Activated T-cell treated with anti-CD3 and anti-CD28 coated beads, Interleukin-2, amount 50 U/mL, for 4 hours (primary cell): ENCODE measurements around the gene PALM3. TPM values are rescaled to one million over a fixed set of nuclear protein-coding genes. Genes with fewer than 3 reads are reported as not detected.

Experiments used
- ATAC-seq, 2 donors: fragments of 200-7000 bp; cut with Tn5 transposase; one replicate each; pipeline ENCODE4 v1.10.0; 2021
- DNase-seq: peaks from one replicate; pipeline ENCODE4 v3.0.0-alpha.2; 2020
- H3K27me3 Mint-ChIP-seq: one replicate; pipeline ENCODE4 v1.8.0; 2021; ENCODE audit warnings: low read depth, mixed read lengths
- H3K36me3 Mint-ChIP-seq: one replicate; pipeline ENCODE4 v1.8.0; 2022; ENCODE audit warnings: mixed read lengths; ENCODE audit not compliant: insufficient read depth
- H3K4me1 Mint-ChIP-seq: one replicate; pipeline ENCODE4 v1.8.0; 2021; ENCODE audit warnings: low read depth, mixed read lengths
- H3K4me3 Mint-ChIP-seq: one replicate; pipeline ENCODE4 v1.8.0; 2021; ENCODE audit warnings: mild to moderate bottlenecking, moderate library complexity, mixed read lengths
- H3K9me3 Mint-ChIP-seq: one replicate; pipeline ENCODE4 v1.8.0; 2021; ENCODE audit warnings: mixed read lengths
- total RNA-seq, 3 donors: library from RNA; stranded (reverse); gene quantifications; one replicate each; pipeline ENCODE4 v1.2.1, GENCODE V29; 2021

Gene PALM3
- total RNA-seq, 3 donors from 2014 or later: not detected

DNA sequence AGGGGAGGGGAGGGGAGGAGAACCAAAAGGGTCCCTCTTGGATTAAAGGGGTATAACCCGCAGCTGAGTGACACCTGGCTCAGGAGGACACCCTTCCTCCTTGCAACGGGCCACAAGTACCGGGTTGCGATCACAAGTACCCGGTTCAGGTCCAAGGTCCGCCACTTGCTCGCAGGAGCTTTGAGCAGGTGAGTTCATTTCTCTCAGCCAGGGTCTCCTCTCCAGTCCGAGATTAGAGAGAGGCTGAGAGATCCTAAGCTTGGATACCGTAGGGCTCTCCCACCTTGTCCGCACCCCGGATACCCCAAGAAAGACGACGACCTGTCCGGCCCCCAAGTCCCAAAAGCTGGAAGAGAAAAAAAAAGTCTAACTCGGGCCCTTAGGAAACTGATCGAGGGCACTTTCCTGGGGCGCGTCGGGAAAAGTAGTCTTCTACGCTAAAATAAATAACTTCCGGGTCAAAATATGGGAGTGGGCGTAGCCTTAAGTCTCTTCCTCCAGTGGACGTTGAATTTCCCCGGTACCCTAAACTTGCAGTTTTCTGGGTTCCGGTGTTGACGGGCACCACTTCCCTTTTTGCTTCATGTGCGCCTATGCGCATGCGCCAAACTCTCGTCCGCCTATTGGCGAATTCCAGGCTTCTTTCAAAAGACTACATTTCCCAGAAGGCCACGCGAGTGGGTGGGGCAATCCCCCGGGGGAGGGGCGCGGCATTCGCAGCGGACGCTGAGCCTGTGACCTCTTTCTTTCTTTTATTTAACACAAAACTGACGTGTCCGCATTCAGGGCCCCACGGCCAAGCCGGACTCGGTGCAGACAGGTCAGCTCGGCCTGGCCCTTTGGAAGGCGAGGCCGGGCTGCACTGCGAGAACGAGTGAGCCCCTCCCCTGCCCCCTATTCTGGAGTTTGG is 19.3 kb upstream of the PALM3 start:
- Mint-ChIP-seq H3K4me3 (peak overlapping the region; percentile 90), H3K36me3 (no peaks in the 10 kb centered on the region), H3K9me3 (no peaks in the 10 kb centered on the region), H3K27me3 (no peaks in the 10 kb centered on the region), H3K4me1 (peaks cover 12% of the 10 kb centered on the region)
- DNase-seq (peak; percentile 99), ATAC-seq (peak; percentile 95)

- Mint-ChIP-seq H3K27me3 (no peaks in the 10 kb centered on the region), H3K36me3 (no peaks in the 10 kb centered on the region), H3K4me3 (no peak overlapping the region), H3K4me1 (peaks cover 28% of the 10 kb centered on the region), H3K9me3 (no peaks in the 10 kb centered on the region)
- no peak for ATAC-seq
- no peak for DNase-seq
Measured at GRCh38 chr19:14078411-14078810, 16.5 kb upstream of the PALM3 start.

DNA sequence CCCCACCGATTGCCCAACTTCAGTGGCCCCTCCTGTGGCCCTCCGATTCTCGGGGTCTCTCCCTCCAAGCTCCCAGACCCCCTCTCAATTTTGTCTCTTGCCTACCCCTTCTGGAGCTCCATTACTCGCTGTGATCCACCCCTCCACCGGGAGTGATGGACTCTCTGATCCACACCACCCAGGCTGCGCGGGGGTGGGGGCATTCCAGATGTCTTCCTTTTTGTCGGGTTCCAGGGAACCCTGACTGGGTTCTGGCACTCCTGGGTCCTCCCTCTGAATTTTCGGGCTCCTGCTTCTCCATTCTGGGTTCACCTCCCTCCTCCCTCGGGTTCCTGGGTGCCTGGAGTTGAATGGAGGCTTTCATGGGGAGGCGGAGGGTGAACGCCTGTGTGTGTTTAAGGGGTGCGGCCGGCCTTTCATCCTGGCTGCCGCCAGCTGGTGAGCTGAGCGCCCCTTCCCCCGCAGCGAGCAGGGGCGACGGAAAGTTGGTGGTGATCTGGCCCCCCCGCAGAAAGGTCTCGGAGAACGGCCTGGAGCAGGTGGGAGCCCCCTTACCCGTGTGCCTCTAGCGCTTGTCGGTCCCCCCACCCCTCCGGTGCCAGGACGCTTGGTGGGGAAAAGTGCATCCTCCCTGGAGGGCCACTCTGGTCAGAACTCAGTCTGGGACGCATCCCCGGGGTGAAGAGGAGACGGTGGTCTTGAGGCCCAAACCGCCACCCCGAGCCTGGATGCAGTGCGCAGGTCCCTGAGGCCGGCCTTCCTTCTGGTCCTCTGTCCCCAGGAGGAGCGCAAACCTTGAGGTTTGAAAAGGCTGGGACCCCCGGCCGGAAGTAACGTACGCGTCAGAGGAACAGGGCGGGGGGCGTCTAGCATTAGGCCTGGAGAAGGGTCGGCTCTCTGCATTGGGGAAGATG is 12.3 kb upstream of the PALM3 start:
- ATAC-seq (peak; percentile 2 to 8), DNase-seq (peak; percentile 19)
- Mint-ChIP-seq H3K4me1 (peaks cover 18% of the 10 kb centered on the region), H3K9me3 (no peaks in the 10 kb centered on the region), H3K27me3 (no peaks in the 10 kb centered on the region), H3K36me3 (no peaks in the 10 kb centered on the region), H3K4me3 (peak overlapping the region; percentile 91)

DNA sequence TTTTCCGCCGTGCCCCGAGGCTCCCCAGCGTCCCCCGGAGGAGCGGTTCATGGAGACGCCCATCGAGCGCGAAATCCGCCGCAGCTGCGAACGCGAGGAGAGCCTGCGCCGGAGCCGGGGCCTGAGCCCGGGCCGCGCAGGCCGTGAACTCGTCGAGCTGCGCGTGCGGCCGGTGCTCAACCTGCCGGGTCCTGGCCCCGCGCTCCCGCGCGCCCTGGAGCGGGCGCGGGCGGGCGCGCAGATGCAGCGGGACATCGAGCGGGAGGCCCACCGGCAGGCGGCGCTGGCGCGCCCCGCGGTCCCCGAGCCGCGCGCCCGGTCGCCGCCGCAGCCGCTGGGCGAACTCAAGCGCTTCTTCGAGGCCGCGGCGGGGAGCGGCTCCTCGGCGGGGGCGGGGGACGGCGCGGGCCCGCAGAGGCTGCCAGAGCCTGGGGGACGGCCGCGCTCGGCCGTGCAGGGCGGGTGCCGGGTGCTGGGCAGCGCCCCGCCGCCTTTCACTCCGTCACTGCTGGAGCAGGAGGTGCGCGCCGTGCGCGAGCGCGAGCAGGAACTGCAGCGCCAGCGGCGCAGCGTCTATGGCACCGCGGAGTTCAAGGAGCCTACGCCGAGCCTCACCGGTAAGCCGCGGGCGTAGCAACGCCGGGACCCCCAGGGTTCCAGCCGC is 11.5 kb upstream of the PALM3 start:
- DNase-seq: peak; percentile 72
- no peaks in the 10 kb centered on the region for H3K27me3 Mint-ChIP-seq

DNA sequence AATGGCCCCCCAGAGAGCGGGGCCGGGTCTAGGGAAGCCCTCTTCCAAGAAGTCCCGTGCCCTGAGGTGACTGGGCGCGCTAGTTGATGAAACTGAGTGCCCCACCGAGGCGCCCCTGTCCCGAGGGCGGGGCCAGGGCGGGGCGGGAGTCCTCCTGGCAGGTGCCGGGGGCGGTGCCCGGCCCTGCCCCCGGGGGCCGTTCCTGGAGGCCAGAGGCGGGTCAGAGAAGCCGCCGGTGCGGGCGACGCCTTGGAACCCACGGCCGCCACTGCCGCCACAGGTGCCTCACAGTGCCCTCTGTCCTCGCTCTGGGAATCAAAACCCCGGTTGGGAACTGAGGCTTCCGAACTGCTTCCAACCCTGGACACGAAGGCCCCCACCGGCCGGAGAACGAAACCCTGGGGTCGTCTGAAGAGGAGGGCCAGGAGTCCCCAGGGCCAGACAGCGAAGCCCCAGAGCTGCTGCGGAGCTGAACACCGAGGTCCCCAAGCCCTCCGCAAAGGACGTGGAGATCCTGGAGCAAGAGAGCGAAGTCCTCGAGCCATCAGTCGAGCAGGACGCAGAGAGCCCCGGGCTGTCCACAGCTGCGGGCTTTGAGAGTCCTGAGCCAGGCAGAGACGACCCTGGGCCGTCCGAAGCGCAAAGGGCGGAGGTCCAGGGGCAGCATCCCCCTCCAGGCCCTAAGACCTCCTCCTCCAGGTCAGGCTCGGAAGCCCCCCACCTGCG is 10.8 kb upstream of the PALM3 start, which contains the start of gene MISP3:
TSS of gene MISP3 (plus strand) at position 252 of the 726 bp plus-strand sequence. CDS start 524 bp downstream, outside the sequence.
- ATAC-seq (peak; percentile 2 to 10), DNase-seq (no peak)
- Mint-ChIP-seq H3K9me3 (no peaks in the 10 kb centered on the region), H3K4me3 (peak within 1 kb of the TSS; percentile 91), H3K27me3 (no peaks in the 10 kb centered on the region), H3K4me1 (peaks cover 18% of the 10 kb centered on the region), H3K36me3 (no peaks in the 10 kb centered on the region)

More for the DNA sequence above, 11.5 kb upstream of the PALM3 start:
- Mint-ChIP-seq H3K4me3 (peak overlapping the region; percentile 91), H3K36me3 (no peaks in the 10 kb centered on the region), H3K4me1 (peaks cover 18% of the 10 kb centered on the region), H3K9me3 (no peaks in the 10 kb centered on the region)
- peak; percentile 78 for ATAC-seq

GRCh38 chr19:14070268-14071050 is 8.6 kb upstream of the PALM3 start:
- no peaks in the 10 kb centered on the region for H3K27me3 Mint-ChIP-seq
- no peak overlapping the region for H3K4me3 Mint-ChIP-seq
- peaks cover 18% of the 10 kb centered on the region for H3K4me1 Mint-ChIP-seq
- ATAC-seq (no peak), DNase-seq (no peak)
- H3K36me3 Mint-ChIP-seq: no peaks in the 10 kb centered on the region
- no peaks in the 10 kb centered on the region for H3K9me3 Mint-ChIP-seq

GRCh38 chr19:14066134-14066533 is 4.3 kb upstream of the PALM3 start:
- H3K27me3 Mint-ChIP-seq: peaks cover 4% of the 10 kb centered on the region
- DNase-seq: no peak
- H3K36me3 Mint-ChIP-seq: no peaks in the 10 kb centered on the region
- no peak overlapping the region for H3K4me3 Mint-ChIP-seq
- H3K9me3 Mint-ChIP-seq: no peaks in the 10 kb centered on the region
- H3K4me1 Mint-ChIP-seq: no peaks in the 10 kb centered on the region
- no peak for ATAC-seq

GRCh38 chr19:14063105-14063504 is 1.2 kb upstream of the PALM3 start:
- H3K9me3 Mint-ChIP-seq: no peaks in the 10 kb centered on the region
- H3K4me3 Mint-ChIP-seq: no peak overlapping the region
- DNase-seq (no peak), ATAC-seq (no peak)
- H3K4me1 Mint-ChIP-seq: peaks cover 10% of the 10 kb centered on the region
- peaks cover 24% of the 10 kb centered on the region for H3K27me3 Mint-ChIP-seq
- H3K36me3 Mint-ChIP-seq: no peaks in the 10 kb centered on the region

DNA sequence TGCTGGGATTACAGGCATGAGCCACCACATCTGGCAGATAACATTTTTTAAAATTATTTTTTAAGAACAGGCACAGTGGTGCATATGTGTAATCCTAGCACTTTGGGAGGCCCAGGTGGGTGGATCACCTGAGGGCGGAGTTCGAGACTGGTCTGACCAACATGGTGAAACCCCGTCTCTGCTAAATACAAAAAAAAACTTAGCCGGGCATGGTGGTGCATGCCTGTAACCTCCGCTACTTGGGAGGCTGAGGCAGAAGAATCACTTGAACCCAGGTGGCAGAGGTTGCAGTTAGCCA is 631 bp upstream of the PALM3 start:
- no peak for DNase-seq
- Mint-ChIP-seq H3K27me3 (peaks cover 28% of the 10 kb centered on the region), H3K4me3 (no peak overlapping the region), H3K9me3 (no peaks in the 10 kb centered on the region), H3K4me1 (peaks cover 13% of the 10 kb centered on the region), H3K36me3 (no peaks in the 10 kb centered on the region)
- ATAC-seq: no peak

DNA sequence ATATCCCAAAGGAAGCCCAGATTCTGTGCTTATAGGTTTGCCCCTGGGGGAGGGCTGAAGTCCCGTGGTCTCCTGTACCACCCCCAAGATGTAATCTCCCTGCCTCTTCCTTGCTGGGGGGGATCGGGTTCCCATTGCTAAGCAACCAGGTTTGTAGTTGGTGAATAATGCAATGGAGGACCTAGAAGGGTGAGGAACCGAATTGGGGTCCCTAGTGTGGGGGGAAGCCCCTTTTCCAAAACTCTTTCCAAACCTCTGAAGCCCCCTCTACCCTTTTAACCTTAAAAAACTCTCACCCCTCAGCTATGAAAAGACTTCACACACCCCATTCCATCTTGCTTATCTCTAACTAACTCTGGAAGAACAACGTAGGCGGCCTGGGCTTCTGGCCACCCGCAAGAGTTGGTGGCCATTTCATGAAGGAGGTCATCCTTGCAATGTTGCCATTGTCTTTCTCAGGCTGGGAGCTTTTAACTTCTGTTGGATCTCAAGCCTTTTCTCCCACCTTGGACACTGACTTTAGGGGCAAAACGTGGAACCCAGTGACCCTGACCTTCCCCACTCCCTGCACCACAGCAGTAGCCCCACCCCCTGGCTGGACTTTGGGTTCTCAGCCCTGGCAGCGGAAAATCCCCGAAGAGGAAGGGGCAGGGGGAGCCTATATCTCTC is 661 bp downstream of the PALM3 start:
- Mint-ChIP-seq H3K36me3 (no peaks in the 10 kb centered on the region), H3K4me3 (no peak overlapping the region), H3K4me1 (peaks cover 13% of the 10 kb centered on the region), H3K9me3 (no peaks in the 10 kb centered on the region), H3K27me3 (peaks cover 28% of the 10 kb centered on the region)
- DNase-seq: no peak
- no peak for ATAC-seq

DNA sequence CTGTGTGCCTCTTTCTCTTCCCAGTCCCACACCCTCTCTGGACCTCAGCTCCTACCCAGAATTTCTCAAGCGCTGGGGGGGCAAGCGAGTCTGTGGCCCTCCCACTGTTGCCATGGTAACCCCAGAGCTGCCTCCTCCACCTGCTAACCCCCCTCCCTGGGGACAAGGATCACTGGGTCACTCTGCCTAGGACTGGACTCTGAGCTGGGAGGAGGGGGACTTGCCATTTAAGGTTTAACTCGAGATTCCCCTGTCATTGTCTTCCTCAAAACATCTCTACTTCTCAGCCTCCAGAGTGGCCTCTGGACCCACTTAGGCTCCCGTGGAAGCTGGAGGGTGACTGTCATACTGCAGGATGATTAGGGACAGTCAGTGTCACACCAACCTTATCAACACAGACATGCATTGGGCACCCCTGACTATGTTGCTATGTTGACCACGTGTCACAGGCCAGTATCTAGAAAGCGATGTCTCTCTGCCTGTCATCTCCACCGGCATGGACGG is 2.2 kb downstream of the PALM3 start:
- no peaks in the 10 kb centered on the region for H3K9me3 Mint-ChIP-seq
- ATAC-seq (no peak), DNase-seq (no peak)
- no peaks in the 10 kb centered on the region for H3K36me3 Mint-ChIP-seq
- H3K27me3 Mint-ChIP-seq: peaks cover 28% of the 10 kb centered on the region
- H3K4me3 Mint-ChIP-seq: no peak overlapping the region
- peaks cover 13% of the 10 kb centered on the region for H3K4me1 Mint-ChIP-seq

GRCh38 chr19:14059093-14059480 is 2.8 kb downstream of the PALM3 start:
- Mint-ChIP-seq H3K36me3 (no peaks in the 10 kb centered on the region), H3K9me3 (no peaks in the 10 kb centered on the region), H3K4me1 (peaks cover 13% of the 10 kb centered on the region), H3K27me3 (peaks cover 28% of the 10 kb centered on the region), H3K4me3 (no peak overlapping the region)
- peak; percentile 45 for DNase-seq
- peak in 1 of 2 donors; percentile 33 for ATAC-seq
